Neural crest cell (in vitro differentiated cells): ENCODE measurements around the gene DBN1. TPM values are rescaled to one million over a fixed set of nuclear protein-coding genes. Genes with fewer than 3 reads are reported as not detected.

Source experiments
- DNase-seq: peaks from one replicate; pipeline ENCODE4 v3.0.0; 2021; ENCODE audit warnings: low read depth, mixed read lengths, low spot score
- H3K27ac Mint-ChIP-seq: one replicate; pipeline ENCODE4 v1.8.0; 2021; ENCODE audit warnings: mild to moderate bottlenecking, mixed read lengths; ENCODE audit not compliant: unreplicated experiment
- H3K27me3 Mint-ChIP-seq: 2 replicates; pipeline ENCODE4 v1.8.0; 2021; ENCODE audit warnings: low read depth, mild to moderate bottlenecking, mixed read lengths
- H3K36me3 Mint-ChIP-seq: 2 replicates; pipeline ENCODE4 v1.8.0; 2021; ENCODE audit warnings: low read depth, mild to moderate bottlenecking, mixed read lengths
- H3K4me1 Mint-ChIP-seq: 2 replicates; pipeline ENCODE4 v1.8.0; 2021; ENCODE audit warnings: mixed read lengths
- H3K4me3 Mint-ChIP-seq: one replicate; pipeline ENCODE4 v1.8.0; 2021; ENCODE audit warnings: mild to moderate bottlenecking, mixed read lengths
- H3K9me3 Mint-ChIP-seq: 2 replicates; pipeline ENCODE4 v1.8.0; 2021; ENCODE audit warnings: mixed read lengths
- CTCF ChIP-seq: fragments of 200-600 bp; sonication (generic); conservative IDR thresholded peaks from 2 replicates; pipeline ENCODE4 v1.5.0; 2021; ENCODE audit warnings: antibody characterized with exemption, mild to moderate bottlenecking
- long read RNA-seq: library from polyadenylated mRNA; unstranded; transcript quantifications from one replicate; pipeline ENCODE4 v2.0.0, GENCODE V29; 2020
- total RNA-seq: library from RNA; stranded (reverse); gene quantifications from 2 replicates; pipeline ENCODE4 v1.2.1, GENCODE V29; 2021

The DBN1 gene
- 387 and 410 TPM in 2 replicates for total RNA-seq
- long read RNA-seq, transcript DBN1-202 (14 exons, 2,995 nt), result major isoform, 19 of 28 reads
- long read RNA-seq, partial matches to known transcripts, result 5 of 28 reads
- long read RNA-seq, other reads (novel, unspliced or antisense), result 4 of 28 reads

DNA sequence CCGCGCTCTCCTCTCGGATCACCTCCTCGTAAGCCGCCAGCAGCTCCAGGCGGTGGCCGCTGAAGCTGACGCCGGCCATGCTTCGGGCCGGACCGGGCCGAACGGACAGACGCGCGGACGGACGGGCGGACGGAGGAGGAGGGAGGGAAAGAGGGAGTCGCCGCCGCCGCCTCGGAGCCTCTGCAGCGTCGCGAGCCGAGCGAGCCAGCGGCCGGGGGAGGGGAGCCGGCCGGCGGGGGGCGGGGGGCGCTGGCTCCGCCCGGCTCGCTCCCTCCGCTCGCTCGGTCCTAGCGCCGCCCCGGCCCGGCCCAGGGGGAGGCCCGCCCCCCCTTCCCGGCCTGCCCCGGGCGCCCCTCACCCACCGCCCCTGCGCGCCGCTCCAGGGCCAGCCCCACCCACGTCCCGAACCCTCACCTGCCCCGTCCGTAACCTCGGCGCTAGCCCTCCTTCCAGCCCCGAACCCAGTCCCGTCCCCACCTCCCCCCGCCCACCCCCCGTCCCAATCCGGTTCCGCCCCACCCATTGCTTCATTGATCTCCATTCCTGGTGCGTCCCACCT lies at the start of gene DBN1:
Gene DBN1, minus strand, starts transcription at position 192 of the 559 bp plus-strand sequence. Its CDS starts 113 bp downstream, at position 79.
- Mint-ChIP-seq H3K27ac (peak within 1 kb of the TSS; percentile 93), H3K9me3 (no peaks in the 10 kb centered on the region), H3K36me3 (peaks cover 18% of the 10 kb centered on the region), H3K27me3 (peaks cover 25% of the 10 kb centered on the region), H3K4me3 (peak within 1 kb of the TSS; percentile 94), H3K4me1 (peaks cover 67% of the 10 kb centered on the region)
- no peak for TF ChIP-seq CTCF
- no peak for DNase-seq

- peaks cover 2% of the 10 kb centered on the region for H3K27me3 Mint-ChIP-seq
- peak overlapping the region; percentile 53 for H3K4me3 Mint-ChIP-seq
- H3K36me3 Mint-ChIP-seq, result peaks cover 10% of the 10 kb centered on the region
- no peaks in the 10 kb centered on the region for H3K9me3 Mint-ChIP-seq
- H3K27ac Mint-ChIP-seq, result no peak overlapping the region
- no peak for TF ChIP-seq CTCF
- DNase-seq, result no peak
- peaks cover 14% of the 10 kb centered on the region for H3K4me1 Mint-ChIP-seq
These were observed 47.6 kb upstream of the DBN1 start for GRCh38 chr5:177520916-177521513.

GRCh38 chr5:177520271-177520670 lies 46.8 kb upstream of the DBN1 start:
- Mint-ChIP-seq H3K4me1 (peaks cover 22% of the 10 kb centered on the region), H3K4me3 (peak overlapping the region; percentile 53), H3K36me3 (peaks cover 10% of the 10 kb centered on the region), H3K27ac (peak overlapping the region; percentile 86), H3K9me3 (no peaks in the 10 kb centered on the region), H3K27me3 (peaks cover 2% of the 10 kb centered on the region)
- DNase-seq, result no peak
- TF ChIP-seq CTCF, result no peak

DNA sequence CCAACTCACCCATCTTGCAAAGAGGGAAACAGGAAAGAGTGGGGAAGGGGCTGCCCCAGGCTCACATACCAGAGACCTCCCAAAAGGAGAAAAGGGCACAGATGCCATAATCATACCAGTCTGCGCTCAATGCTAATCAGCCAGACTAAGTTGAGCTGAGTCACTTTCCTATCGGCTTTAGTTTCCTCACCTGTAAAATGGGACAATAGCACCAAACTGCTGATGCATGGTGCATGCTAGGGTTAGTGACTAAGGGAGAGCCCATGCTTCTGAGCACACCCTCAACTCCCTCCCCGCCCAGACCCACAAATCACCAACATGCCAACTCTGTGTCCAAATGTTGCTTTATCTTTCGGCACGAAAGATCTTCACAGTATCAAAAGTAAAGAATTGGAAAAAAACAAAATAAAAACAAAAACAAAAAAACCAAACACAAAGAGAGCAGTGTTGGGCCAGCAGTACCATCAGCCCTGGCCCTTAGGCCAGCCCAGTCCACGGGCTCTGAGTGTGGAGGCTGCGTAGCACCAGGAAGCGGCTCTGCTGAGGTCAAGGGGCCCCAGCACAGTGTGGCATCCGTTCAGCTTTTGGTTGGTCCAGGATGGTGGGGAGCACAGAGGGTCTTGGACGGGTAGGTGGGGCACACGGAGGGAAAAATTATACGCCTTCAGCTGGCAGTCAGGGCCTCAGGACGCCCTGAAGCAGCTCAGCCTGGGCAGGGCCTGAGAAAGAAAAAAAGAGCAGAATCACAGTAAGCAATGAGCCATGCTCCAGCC lies 46.2 kb upstream of the DBN1 start:
- peak overlapping the region; percentile 53 for H3K4me3 Mint-ChIP-seq
- no peak for TF ChIP-seq CTCF
- no peaks in the 10 kb centered on the region for H3K9me3 Mint-ChIP-seq
- H3K27me3 Mint-ChIP-seq, result peaks cover 2% of the 10 kb centered on the region
- DNase-seq, result no peak
- no peak overlapping the region for H3K27ac Mint-ChIP-seq
- peaks cover 10% of the 10 kb centered on the region for H3K36me3 Mint-ChIP-seq
- H3K4me1 Mint-ChIP-seq, result peaks cover 25% of the 10 kb centered on the region

- no peaks in the 10 kb centered on the region for H3K9me3 Mint-ChIP-seq
- H3K27me3 Mint-ChIP-seq, result peaks cover 2% of the 10 kb centered on the region
- peaks cover 10% of the 10 kb centered on the region for H3K36me3 Mint-ChIP-seq
- TF ChIP-seq CTCF, result no peak
- peak; percentile 94 for DNase-seq
- H3K4me1 Mint-ChIP-seq, result peaks cover 25% of the 10 kb centered on the region
- peak within 1 kb of the TSS; percentile 90 for H3K27ac Mint-ChIP-seq
- peak within 1 kb of the TSS; percentile 95 for H3K4me3 Mint-ChIP-seq
These were observed 43.5 kb upstream of the DBN1 start, which contains the start of gene DDX41 for GRCh38 chr5:177516601-177517568. DDX41 (minus strand) TSS chr5:177516961; CDS start chr5:177516945, 16 bp downstream.
